Ammon's horn (tissue), 1 donor: Measurements from ENCODE around the gene ACRBP.

ENCODE experiments used
- DNase-seq: peaks from one replicate; pipeline ENCODE4 v3.0.0-alpha.2; 2016; ENCODE audit warnings: low spot score

ACRBP gene

DNA sequence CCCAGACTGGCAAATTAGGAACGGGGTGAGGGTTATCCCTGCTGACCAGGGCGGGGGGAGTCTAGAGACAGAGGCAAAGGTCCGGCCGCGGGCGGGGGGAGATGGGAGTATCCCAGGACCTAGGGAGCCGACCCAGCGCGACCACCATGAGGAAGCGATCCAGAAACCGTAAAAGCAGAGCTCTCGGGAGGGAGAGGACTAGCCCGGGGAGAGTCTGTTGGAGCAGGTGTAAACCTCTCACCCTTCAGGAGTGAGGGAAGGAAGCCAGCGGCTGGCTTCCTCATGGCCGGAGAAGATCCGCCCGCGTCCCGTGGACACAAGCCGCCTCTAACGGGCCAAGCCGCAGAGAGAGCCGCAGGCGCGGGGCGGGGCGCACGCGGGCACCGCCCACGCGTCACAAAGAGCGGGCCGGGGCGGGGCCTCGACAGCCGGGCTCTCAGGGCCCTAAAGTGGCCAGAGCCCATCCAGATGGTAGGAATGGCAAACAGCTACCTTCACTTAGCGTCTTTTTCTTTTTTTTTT is at the start of gene ACRBP:
TSS of gene ACRBP (minus strand) at position 350 of the 522 bp plus-strand sequence. CDS start at position 284, 66 bp downstream.
- peak; percentile 78 for DNase-seq

DNA sequence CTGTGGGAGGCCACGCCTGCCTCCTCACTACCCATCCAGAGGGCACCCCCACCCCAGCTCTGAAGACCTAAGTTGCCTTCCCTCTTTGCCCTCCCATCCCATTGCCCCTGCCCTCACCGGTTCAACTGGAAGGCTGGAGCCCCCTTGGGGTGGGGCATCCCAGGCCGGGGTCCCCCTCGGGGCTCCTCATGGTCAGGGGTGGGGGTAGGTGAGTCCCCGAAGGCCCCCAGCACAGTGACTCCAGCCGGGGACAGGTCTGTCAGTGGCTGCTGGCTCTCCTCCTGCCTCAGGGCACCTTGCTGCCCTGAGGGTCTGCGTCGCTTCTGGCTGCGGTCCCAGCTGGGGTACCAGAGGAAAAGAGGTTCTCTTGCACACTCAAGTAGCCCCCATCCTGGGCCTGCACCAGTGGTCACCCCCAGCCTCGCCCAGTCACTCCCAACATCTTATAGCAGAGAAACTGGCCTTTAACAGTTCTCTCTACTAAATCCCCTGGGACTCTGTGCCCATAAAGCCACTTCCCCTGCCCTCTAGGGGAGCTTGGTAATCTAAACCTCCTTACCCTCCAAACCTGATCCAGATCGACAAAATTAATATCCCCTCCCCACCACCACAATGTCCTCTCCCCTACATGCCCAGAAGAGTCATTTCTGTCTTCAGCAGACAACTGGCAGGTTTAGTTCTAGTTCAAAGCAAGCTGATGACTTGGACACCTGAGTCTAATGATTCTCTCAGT is 48.2 kb upstream of the ACRBP start:
- no peak for DNase-seq

GRCh38 chr12:6694701-6695100 is 47.5 kb upstream of the ACRBP start:
- no peak for DNase-seq

- no peak for DNase-seq
These were observed 46.7 kb upstream of the ACRBP start for GRCh38 chr12:6693832-6694355.

DNA sequence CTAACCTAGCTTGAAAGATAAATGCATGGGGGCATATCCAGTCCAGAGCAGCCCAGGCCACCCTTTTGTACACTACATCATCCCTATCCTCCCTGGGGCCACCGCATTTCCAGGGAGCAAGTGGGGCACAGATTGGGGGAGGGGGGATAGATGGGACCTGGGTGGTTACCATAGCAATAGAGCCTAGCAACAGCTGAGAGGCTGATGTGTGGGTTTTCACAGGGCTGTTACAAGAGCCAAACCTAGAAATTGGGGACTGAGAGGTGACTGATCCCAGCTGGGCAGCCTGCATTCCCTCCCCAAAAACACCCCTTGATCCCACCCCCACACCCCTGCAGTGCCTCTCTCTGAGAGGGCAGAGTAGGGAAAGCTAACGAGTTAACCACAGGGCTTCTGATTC is 45.7 kb upstream of the ACRBP start:
- peak; percentile 13 for DNase-seq

- DNase-seq = no peak
These were observed 44.2 kb upstream of the ACRBP start for GRCh38 chr12:6691473-6691872.

- DNase-seq = peak; percentile 99
These were observed 42.0 kb upstream of the ACRBP start, which contains the start of gene ZNF384 for GRCh38 chr12:6688999-6689882. ZNF384 (minus strand) TSS chr12:6689375; CDS start chr12:6679520, 9,855 bp downstream.

- peak; percentile 94 for DNase-seq
These were observed 41.3 kb upstream of the ACRBP start for GRCh38 chr12:6688543-6688998.

DNA sequence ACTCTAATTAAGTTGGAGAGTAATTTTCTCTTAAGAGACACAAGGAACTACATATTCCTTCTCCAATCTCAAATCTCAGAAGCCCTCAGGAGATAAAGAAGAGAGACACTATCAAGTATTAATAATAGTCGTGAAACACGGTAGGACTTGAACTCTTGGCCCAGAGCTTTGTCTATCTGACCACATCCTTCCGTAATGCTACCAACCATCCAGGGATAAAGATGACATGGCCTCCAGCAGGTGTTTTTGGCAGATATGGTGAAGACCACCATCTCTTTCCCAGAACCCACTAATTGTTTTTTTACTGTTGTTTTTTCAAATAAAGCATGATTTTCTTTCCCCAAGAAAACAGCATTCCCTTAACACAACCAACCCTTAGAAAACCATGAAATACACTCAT is 38.6 kb upstream of the ACRBP start:
- DNase-seq = no peak

GRCh38 chr12:6684609-6685008 is 37.4 kb upstream of the ACRBP start:
- peak; percentile 37 for DNase-seq

GRCh38 chr12:6676962-6677361 is 29.7 kb upstream of the ACRBP start:
- no peak for DNase-seq

- no peak for DNase-seq
These were observed 24.9 kb upstream of the ACRBP start for GRCh38 chr12:6672143-6672542.

DNA sequence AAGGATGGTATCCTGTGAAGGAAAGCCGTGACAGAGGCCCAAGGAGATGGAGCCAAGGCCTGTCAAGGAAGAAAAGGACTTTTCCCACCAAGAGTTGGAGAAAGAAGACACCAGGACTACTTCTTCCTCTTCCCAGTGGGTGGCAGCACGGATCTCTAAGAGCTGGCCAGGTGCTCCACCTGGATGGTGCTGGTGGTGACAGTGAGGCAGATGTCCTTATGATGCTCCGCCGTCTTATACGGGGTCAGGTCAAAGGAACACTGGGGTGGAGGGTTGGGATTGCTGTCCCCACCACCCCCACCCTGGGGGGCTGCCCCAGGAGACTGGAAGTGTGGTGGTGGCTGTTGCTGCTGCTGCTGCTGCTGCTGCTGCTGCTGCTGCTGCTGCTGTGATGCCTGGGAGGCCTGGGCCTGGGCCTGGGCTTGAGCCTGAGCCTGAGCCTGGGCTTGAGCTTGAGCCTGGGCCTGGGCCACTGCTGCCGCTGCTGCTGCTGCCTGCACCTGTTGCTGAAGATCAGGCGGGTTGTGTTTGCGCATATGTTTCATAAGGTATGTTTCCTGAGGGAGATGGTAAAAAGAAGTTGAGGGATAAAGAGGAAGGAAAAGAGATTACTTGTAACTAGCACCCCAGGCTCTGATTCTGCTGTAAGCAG is 20.5 kb upstream of the ACRBP start:
- no peak for DNase-seq

- no peak for DNase-seq
These were observed 19.0 kb upstream of the ACRBP start for GRCh38 chr12:6666211-6666610.

GRCh38 chr12:6664902-6665301 is 17.7 kb upstream of the ACRBP start:
- no peak for DNase-seq

DNA sequence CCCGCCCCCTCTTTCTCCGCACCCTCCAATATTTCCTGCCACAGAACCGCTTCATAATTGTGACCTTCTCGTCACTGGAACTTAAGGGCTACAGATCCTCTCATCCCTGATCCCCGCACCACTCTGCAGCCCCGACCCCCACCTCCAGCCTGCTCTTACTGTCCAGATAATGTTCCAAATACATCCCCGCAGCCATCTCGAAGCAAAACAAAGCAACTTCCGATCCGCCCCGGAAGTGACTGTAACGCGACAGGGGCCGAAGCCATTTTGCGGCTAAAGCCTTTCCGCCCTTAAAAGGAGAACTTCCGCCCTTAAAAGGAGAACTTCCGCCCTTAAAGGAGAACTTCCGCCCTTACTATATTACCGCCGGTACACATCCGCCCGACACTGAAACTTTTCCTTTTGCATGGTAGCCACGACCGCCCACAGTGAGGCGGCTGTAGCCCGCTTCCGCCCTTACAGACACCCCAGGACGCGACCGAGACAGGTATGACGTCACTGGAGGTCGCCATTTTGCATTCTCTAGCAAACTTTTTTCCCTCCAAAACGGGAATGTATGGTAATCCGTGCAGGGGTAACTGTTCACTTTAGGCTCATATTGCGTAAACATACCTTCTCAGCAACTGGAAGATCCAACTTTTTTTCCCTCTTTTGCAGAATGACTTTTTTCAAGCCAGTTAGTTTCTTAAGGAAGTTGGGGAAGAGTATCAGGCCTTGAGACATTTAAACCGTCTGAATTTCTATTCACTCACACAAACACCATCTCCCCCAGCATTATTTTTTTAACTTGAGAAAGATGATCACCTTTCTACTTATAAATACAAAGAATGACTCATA is 15.9 kb upstream of the ACRBP start, which contains the start of gene ING4:
TSS of gene ING4 (minus strand) at position 214 of the 837 bp plus-strand sequence. CDS start at position 196, 18 bp downstream.
- DNase-seq = peak; percentile 100

DNA sequence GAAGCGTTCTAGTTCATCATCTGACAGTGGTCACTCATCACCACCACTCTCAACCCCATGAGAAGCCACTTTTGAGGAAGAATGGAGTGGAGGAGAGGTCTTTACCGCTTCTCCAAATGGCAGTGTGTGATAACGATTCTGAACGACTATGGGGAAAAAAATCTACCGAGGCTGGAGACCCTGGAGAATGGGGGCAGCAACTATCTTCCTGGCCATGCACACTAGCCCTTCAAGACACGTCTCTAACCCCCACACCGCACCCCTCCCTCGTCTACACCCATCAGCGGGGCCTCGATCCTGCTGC is 15.3 kb upstream of the ACRBP start:
- DNase-seq = no peak

GRCh38 chr12:6653987-6654386 is 6.8 kb upstream of the ACRBP start:
- DNase-seq = no peak

DNA sequence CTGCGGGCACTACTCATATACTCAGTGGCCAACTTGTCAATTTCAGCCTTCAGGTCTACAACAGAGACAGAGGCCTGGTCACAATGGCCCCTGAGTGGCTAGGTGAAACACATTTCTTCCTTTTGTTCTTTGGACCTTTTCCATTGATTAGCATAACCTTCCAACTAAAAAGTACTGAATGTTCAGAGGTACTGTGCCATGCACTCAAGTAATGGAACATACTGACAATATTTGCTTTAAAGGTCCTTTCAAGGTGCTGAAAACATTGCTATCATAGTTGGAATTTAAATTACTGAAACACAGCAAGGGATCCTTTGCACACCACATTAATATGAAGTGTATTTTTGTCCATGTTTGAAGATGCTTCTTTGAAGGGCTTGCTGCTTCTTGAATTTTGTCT is 6.1 kb upstream of the ACRBP start:
- no peak for DNase-seq

GRCh38 chr12:6652391-6652790 is 5.2 kb upstream of the ACRBP start:
- no peak for DNase-seq

- DNase-seq = no peak
These were observed 3.6 kb upstream of the ACRBP start for GRCh38 chr12:6650832-6651231.
